AG09309 (cell line): ENCODE measurements around the gene TFIP11.
A peak's percentile ranks its signal among the peaks of the same experiment; 100 is the strongest.

Experiments used
- DNase-seq: peaks from one replicate; pipeline ENCODE4 v3.0.0-alpha.2; 2010; ENCODE audit warnings: low read depth
- H3K4me3 ChIP-seq: 2 replicates; pipeline ENCODE4 v1.5.1; 2011; ENCODE audit warnings: mild to moderate bottlenecking, low read depth, low read length, moderate library complexity; ENCODE audit not compliant: control insufficient read depth
- CTCF ChIP-seq: IDR thresholded peaks from 2 replicates; pipeline ENCODE4 v1.5.1; 2011; ENCODE audit warnings: mild to moderate bottlenecking, low read depth, low read length, inconsistent platforms; ENCODE audit not compliant: insufficient read depth, control insufficient read depth; ENCODE audit errors: missing control alignments

The TFIP11 gene

GRCh38 chr22:26463688-26464087, 48.6 kb downstream of the TFIP11 start:
- DNase-seq, result no peak
- TF ChIP-seq CTCF, result no peak
- no peak overlapping the region for H3K4me3 ChIP-seq

DNA sequence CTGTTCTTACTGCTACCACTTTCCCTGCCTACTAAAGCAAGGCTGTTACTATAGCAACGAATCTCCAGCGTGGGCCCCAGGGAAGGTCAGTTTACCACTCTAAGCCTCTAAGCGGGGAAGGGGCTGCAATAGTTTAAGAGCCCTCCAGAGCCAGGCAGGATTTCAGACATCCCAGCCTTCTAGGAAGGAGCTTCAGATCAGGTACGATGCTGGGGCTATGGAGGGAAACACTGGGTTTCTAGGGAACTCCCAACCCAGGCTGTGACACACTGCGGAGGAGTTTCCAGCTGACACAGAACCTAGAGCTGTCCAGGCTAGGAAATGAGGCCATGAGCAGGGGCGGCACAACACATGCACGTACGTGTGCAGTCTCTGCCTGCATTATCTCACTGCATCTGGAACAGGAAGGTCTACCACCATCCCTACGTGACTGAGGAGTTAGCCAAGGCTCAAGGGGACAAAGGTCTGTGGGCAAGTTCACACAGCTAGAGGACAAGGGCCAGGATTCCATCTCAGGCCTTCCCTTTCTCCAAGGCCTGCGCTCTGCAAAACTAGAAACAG, 49.1 kb downstream of the TFIP11 start:
- TF ChIP-seq CTCF, result no peak
- no peak overlapping the region for H3K4me3 ChIP-seq
- no peak for DNase-seq

- no peak overlapping the region for H3K4me3 ChIP-seq
- no peak for DNase-seq
- TF ChIP-seq CTCF, result no peak
Observed at GRCh38 chr22:26462641-26463040, 49.6 kb downstream of the TFIP11 start.

DNA sequence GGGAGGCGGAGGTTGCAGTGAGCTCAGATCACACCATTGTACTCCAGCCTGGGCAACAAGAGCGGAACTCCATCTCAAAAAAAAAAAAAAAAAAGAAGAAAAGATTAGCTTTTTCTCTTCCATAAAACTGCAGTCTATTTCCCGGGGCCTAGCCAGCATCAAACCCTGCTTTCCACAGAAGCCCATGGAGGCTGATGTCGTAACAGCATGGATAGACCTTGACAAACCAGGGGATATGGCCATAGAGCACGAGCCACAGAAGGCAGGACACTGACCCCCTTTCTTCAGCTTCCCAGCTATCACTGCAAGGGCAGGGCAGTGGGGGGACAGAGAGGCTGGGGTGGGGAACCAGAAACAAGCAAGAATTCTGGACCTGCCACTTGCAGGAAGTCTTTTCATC, 50.2 kb downstream of the TFIP11 start:
- no peak for DNase-seq
- no peak for TF ChIP-seq CTCF
- no peak overlapping the region for H3K4me3 ChIP-seq

DNA sequence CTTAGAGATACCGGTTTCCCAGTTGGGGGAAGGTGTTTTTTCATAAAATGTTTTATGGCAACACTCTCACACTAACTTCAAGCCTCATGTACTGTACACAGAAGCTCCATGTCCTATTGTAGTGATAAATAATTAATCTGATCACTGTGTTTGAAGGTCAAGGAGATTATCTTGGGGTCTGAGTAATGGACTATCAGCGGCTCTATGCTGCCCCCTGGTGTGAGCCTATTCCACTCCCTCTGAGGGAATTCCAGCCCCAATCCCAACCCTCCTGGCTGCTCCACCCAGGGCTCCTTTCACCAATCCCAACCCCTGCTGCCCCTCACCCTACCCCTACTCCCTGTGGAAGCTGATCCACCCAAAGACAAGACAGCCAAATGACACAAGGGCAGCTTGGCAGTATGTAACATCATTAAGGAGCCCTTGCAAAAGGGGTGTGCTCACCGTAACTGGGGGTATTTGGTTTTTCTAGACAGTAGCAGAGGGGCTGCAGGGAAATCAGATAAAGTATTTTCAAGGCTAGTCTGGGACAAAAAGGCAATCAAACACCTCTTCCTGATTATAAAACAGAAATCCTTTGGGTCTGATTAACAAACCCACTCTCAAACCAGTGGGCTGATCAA, 51.0 kb downstream of the TFIP11 start:
- no peak for DNase-seq
- TF ChIP-seq CTCF, result peak; percentile 87
- H3K4me3 ChIP-seq, result no peak overlapping the region

DNA sequence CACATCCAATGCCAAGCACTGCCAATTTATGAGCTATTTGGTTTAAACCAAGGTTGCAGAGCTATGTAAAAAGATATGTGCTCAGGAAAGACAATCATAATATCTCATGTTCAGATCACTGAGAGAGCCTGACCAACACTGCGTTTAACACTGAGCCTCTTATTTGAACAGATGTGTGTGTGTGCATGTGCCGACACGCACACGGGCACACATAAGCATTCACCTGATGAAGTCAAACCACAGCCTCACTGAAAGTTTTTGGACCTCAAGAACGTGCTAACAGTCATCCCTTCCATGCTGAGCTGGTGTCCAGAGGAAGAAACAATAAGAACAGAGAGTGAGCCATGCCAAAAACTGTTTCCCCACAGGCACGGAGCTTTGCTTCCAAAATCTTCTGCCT, 52.1 kb downstream of the TFIP11 start:
- DNase-seq, result no peak
- no peak overlapping the region for H3K4me3 ChIP-seq
- no peak for TF ChIP-seq CTCF
